ENCODE results near the gene SLC22A3.

DNA sequence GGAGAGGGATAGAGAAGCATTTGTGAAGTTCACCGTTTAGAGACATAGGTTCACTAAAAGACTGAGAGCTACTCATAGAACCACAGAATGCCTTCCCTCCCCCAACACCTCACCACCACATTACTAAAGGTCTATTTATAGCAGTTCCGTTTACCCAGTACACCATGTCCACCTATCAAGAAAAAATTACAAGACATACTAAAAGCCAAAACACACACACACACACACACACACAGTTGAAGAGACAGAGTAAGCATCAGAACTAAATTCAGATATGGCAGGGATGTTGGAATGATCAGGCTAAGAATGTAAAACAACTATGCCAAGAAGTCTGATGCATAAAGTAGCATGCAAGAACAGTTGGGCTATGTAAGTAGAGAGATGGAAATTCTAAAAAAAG, 52.3 kb downstream of the SLC22A3 start:
- TF ChIP-seq, protein P1, sequence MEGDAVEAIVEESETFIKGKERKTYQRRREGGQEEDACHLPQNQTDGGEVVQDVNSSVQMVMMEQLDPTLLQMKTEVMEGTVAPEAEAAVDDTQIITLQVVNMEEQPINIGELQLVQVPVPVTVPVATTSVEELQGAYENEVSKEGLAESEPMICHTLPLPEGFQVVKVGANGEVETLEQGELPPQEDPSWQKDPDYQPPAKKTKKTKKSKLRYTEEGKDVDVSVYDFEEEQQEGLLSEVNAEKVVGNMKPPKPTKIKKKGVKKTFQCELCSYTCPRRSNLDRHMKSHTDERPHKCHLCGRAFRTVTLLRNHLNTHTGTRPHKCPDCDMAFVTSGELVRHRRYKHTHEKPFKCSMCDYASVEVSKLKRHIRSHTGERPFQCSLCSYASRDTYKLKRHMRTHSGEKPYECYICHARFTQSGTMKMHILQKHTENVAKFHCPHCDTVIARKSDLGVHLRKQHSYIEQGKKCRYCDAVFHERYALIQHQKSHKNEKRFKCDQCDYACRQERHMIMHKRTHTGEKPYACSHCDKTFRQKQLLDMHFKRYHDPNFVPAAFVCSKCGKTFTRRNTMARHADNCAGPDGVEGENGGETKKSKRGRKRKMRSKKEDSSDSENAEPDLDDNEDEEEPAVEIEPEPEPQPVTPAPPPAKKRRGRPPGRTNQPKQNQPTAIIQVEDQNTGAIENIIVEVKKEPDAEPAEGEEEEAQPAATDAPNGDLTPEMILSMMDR (IDR thresholded peaks at IDR 0.05 in 4 of 5, conservative IDR thresholded peaks at IDR 0.05 in 1 of 5), result no peak
- TF ChIP-seq POLR2A (IDR thresholded peaks at IDR 0.05), result peak; percentile 28 to 46
